CD4-positive, CD25-positive, alpha-beta regulatory T cell (primary cell): ENCODE data around the gene ACCSL. TPM values are rescaled to one million over a fixed set of nuclear protein-coding genes. Genes with fewer than 3 reads are reported as not detected.

Experiments used
- ATAC-seq, 2 donors: fragments of 150-1000 bp; cut with Tn5 transposase; one replicate each; pipeline ENCODE4 v1.10.0; 2021; ENCODE audit warnings: low read depth in 2 of 2, moderate number of reproducible peaks in 2 of 2, moderate library complexity in 1 of 2
- DNase-seq, 3 donors: peaks; one replicate each; pipeline versions ENCODE4 v3.0.0 to v3.0.0-alpha.2; 2012 to 2022; ENCODE audit warnings: mixed read lengths in 1 of 3
- H3K27ac ChIP-seq: one replicate; pipeline ENCODE4 v1.7.0; 2013; ENCODE audit warnings: mild to moderate bottlenecking, low read length; ENCODE audit not compliant: insufficient read depth, poor library complexity, severe bottlenecking
- H3K27me3 ChIP-seq: one replicate; pipeline ENCODE4 v1.7.0; 2013; ENCODE audit warnings: low read length; ENCODE audit not compliant: control insufficient read depth, insufficient read depth
- H3K36me3 ChIP-seq: one replicate; pipeline ENCODE4 v1.7.0; 2013; ENCODE audit warnings: mild to moderate bottlenecking, low read length, moderate library complexity; ENCODE audit not compliant: control insufficient read depth, insufficient read depth
- H3K4me1 ChIP-seq: 2 replicates; pipeline ENCODE4 v1.7.0; 2013; ENCODE audit warnings: mild to moderate bottlenecking, low read length; ENCODE audit not compliant: insufficient read depth, control insufficient read depth, poor library complexity, severe bottlenecking
- H3K4me3 ChIP-seq: one replicate; pipeline ENCODE4 v1.7.0; 2013; ENCODE audit warnings: low read depth, mild to moderate bottlenecking, low read length, moderate library complexity
- H3K9me3 ChIP-seq, 2 experiments: 1 replicate in 1 of 2; 2 replicates in 1 of 2; pipeline ENCODE4 v1.7.0; 2013; ENCODE audit warnings: low read length in 2 of 2, mild to moderate bottlenecking in 1 of 2, moderate library complexity in 1 of 2; ENCODE audit not compliant: control insufficient read depth in 2 of 2
- H3K27ac Mint-ChIP-seq, 3 donors: one replicate each; pipeline ENCODE4 v1.8.0; 2020 to 2022; ENCODE audit warnings: mild to moderate bottlenecking in 3 of 3, mixed read lengths in 3 of 3, moderate library complexity in 2 of 3
- H3K27me3 Mint-ChIP-seq: one replicate; pipeline ENCODE4 v1.8.0; 2022; ENCODE audit warnings: mild to moderate bottlenecking, mixed read lengths
- H3K36me3 Mint-ChIP-seq: one replicate; pipeline ENCODE4 v1.8.0; 2020; ENCODE audit warnings: mixed read lengths
- H3K4me1 Mint-ChIP-seq, 4 donors: one replicate each; pipeline ENCODE4 v1.8.0; 2020 to 2022; ENCODE audit warnings: mixed read lengths in 4 of 4, mild to moderate bottlenecking in 1 of 4
- H3K4me3 Mint-ChIP-seq, 4 donors: one replicate each; pipeline ENCODE4 v1.8.0; 2020 to 2022; ENCODE audit warnings: mild to moderate bottlenecking in 4 of 4, mixed read lengths in 4 of 4, moderate library complexity in 3 of 4
- H3K9me3 Mint-ChIP-seq, 7 donors: one replicate each; pipeline ENCODE4 v1.8.0; 2020 to 2022; ENCODE audit warnings: mixed read lengths in 7 of 7, mild to moderate bottlenecking in 3 of 7, moderate library complexity in 2 of 7
- polyA plus RNA-seq, 4 donors: library from polyadenylated mRNA; unstranded; fragments of 300-500 nt; fragmentation: Illumina TruSeq; gene quantifications; one replicate each; pipeline ENCODE4 v1.2.3, GENCODE V29; 2021
- total RNA-seq: library from RNA; stranded (reverse); gene quantifications from one replicate; pipeline ENCODE4 v1.2.3, GENCODE V29; 2022

ACCSL gene
- total and polyA plus RNA-seq, 5 donors from 2014 or later, result not detected

DNA sequence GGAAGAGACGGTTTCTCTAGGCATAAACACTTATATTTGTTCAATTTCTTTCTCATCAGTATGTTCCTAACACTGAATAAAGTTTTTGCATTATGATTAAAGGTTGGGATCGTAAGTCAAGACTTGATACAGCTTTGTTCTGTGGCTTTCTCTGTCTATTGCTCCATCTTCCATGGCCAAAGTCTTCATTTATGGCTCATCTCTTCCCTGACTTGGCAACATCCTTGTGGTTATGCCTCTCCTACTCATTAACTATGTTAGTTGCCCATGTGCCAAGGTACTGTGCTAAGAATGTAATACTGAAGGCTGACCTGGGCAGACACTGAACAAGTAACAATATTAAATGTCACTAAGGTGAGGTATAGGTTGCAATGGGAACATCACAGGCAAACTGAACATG is 1.6 kb upstream of the ACCSL start:
- H3K4me3 ChIP-seq, result no peak overlapping the region
- DNase-seq (no peak), ATAC-seq (no peak)
- H3K27me3 Mint-ChIP-seq, result peaks cover 27% of the 10 kb centered on the region
- H3K36me3 ChIP-seq, result no peaks in the 10 kb centered on the region
- H3K9me3 ChIP-seq, result peaks cover 0 to 3% of the 10 kb centered on the region in 2 experiments
- H3K4me1 Mint-ChIP-seq, result no peaks in the 10 kb centered on the region
- H3K27ac ChIP-seq, result no peak overlapping the region
- no peak overlapping the region for H3K4me3 Mint-ChIP-seq
- H3K4me1 ChIP-seq, result no peaks in the 10 kb centered on the region
- no peaks in the 10 kb centered on the region for H3K36me3 Mint-ChIP-seq
- H3K27me3 ChIP-seq, result peaks cover 2% of the 10 kb centered on the region
- H3K27ac Mint-ChIP-seq, result no peak overlapping the region
- peaks cover 0 to 5% (median 1%) of the 10 kb centered on the region in 7 donors for H3K9me3 Mint-ChIP-seq

GRCh38 chr11:44047298-44047697 is 483 bp upstream of the ACCSL start:
- Histone ChIP-seq H3K9me3 (no peaks in the 10 kb centered on the region), H3K27ac (no peak overlapping the region), H3K4me1 (no peaks in the 10 kb centered on the region), H3K36me3 (no peaks in the 10 kb centered on the region), H3K27me3 (peaks cover 2% of the 10 kb centered on the region), H3K4me3 (no peak overlapping the region)
- Mint-ChIP-seq H3K27ac (no peak overlapping the region), H3K27me3 (peaks cover 30% of the 10 kb centered on the region), H3K4me3 (no peak overlapping the region), H3K9me3 (peaks cover 0 to 1% (median 0%) of the 10 kb centered on the region in 7 donors), H3K36me3 (no peaks in the 10 kb centered on the region), H3K4me1 (no peaks in the 10 kb centered on the region)
- DNase-seq (no peak), ATAC-seq (no peak)

- Mint-ChIP-seq H3K36me3 (no peaks in the 10 kb centered on the region), H3K9me3 (peaks cover 0 to 1% (median 0%) of the 10 kb centered on the region in 7 donors), H3K27me3 (peaks cover 16% of the 10 kb centered on the region), H3K27ac (no peak overlapping the region), H3K4me3 (no peak overlapping the region), H3K4me1 (no peaks in the 10 kb centered on the region)
- no peak overlapping the region for H3K27ac ChIP-seq
- no peaks in the 10 kb centered on the region for H3K4me1 ChIP-seq
- ATAC-seq (no peak), DNase-seq (no peak)
- no peaks in the 10 kb centered on the region for H3K9me3 ChIP-seq
- H3K36me3 ChIP-seq, result no peaks in the 10 kb centered on the region
- H3K27me3 ChIP-seq, result peaks cover 2% of the 10 kb centered on the region
- H3K4me3 ChIP-seq, result no peak overlapping the region
Measured at GRCh38 chr11:44049832-44050231, 2.1 kb downstream of the ACCSL start.

DNA sequence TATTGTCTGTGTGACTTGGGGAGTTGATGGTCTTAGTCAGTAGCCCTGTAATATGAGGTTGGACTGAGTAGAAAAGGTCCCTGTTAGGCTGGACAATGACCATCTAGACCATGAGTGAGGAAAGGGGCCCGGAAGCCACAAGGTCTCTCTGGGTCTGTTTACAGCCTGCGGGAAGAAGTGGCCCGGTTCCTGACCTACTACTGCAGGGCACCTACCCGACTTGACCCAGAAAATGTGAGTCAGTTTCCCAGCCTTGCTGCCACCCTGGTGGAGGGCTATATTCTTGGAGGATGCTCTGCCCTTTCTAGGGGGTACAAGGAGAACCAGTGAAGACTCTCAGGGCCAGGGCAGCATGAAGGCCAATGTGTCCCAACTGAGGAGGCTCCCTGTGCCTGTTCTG is 3.4 kb downstream of the ACCSL start:
- H3K27me3 ChIP-seq, result peaks cover 2% of the 10 kb centered on the region
- H3K27ac Mint-ChIP-seq, result no peak overlapping the region
- no peaks in the 10 kb centered on the region for H3K36me3 Mint-ChIP-seq
- no peaks in the 10 kb centered on the region for H3K36me3 ChIP-seq
- peaks cover 0 to 1% (median 0%) of the 10 kb centered on the region in 7 donors for H3K9me3 Mint-ChIP-seq
- H3K4me1 Mint-ChIP-seq, result no peaks in the 10 kb centered on the region
- no peak for ATAC-seq
- no peak overlapping the region for H3K4me3 ChIP-seq
- H3K4me3 Mint-ChIP-seq, result no peak overlapping the region
- DNase-seq, result no peak
- no peaks in the 10 kb centered on the region for H3K9me3 ChIP-seq
- peaks cover 10% of the 10 kb centered on the region for H3K27me3 Mint-ChIP-seq
- H3K27ac ChIP-seq, result no peak overlapping the region
- H3K4me1 ChIP-seq, result no peaks in the 10 kb centered on the region

DNA sequence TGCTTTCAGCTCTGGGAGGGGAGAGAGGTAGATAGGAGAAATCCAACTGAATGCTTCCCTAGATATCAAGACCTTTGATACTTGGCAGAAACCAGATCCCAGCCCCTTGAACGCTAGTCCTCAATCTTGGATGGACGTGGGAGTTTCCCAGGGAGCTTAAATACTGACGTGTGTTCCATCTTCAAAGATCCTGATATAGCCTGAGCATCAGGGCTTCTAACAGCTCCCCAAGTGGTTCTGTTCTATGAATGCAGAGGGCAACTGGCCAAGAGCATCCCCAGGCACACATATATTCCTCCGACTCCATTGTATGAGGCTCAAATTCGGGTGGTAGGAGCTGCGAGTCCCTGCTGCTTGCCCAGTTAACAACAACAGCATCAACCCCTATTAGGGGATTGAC is 9.6 kb downstream of the ACCSL start:
- H3K27me3 ChIP-seq, result no peaks in the 10 kb centered on the region
- Mint-ChIP-seq H3K27ac (no peak overlapping the region), H3K9me3 (peaks cover 0 to 3% (median 0%) of the 10 kb centered on the region in 7 donors), H3K4me1 (no peaks in the 10 kb centered on the region), H3K27me3 (peaks cover 6% of the 10 kb centered on the region), H3K36me3 (no peaks in the 10 kb centered on the region), H3K4me3 (no peak overlapping the region)
- H3K36me3 ChIP-seq, result no peaks in the 10 kb centered on the region
- H3K9me3 ChIP-seq, result no peaks in the 10 kb centered on the region
- no peak overlapping the region for H3K4me3 ChIP-seq
- ATAC-seq, result no peak
- H3K27ac ChIP-seq, result no peak overlapping the region
- H3K4me1 ChIP-seq, result no peaks in the 10 kb centered on the region
- DNase-seq, result no peak

DNA sequence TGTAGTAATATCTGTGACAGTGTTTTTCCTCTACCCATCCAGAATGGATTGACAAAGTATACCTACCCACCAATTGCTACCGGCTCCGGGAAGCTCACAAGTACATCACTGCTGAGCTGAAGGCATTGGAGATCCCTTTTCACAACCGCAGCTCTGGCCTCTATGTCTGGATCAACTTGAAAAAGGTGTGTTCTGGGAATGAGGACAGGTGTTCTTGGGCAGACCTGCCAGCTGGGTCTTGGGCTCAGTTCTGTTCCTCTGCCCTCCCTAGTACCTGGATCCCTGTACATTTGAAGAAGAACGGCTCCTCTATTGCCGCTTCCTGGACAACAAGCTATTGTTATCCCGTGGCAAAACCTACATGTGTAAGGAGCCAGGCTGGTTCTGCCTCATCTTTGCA is 10.5 kb downstream of the ACCSL start:
- no peaks in the 10 kb centered on the region for H3K36me3 ChIP-seq
- Mint-ChIP-seq H3K27ac (no peak overlapping the region), H3K4me3 (no peak overlapping the region), H3K36me3 (no peaks in the 10 kb centered on the region), H3K9me3 (peaks cover 0 to 3% (median 0%) of the 10 kb centered on the region in 7 donors), H3K4me1 (no peaks in the 10 kb centered on the region), H3K27me3 (peaks cover 4% of the 10 kb centered on the region)
- no peak overlapping the region for H3K27ac ChIP-seq
- H3K27me3 ChIP-seq, result no peaks in the 10 kb centered on the region
- no peak for DNase-seq
- H3K4me1 ChIP-seq, result no peaks in the 10 kb centered on the region
- no peaks in the 10 kb centered on the region for H3K9me3 ChIP-seq
- no peak overlapping the region for H3K4me3 ChIP-seq
- no peak for ATAC-seq

DNA sequence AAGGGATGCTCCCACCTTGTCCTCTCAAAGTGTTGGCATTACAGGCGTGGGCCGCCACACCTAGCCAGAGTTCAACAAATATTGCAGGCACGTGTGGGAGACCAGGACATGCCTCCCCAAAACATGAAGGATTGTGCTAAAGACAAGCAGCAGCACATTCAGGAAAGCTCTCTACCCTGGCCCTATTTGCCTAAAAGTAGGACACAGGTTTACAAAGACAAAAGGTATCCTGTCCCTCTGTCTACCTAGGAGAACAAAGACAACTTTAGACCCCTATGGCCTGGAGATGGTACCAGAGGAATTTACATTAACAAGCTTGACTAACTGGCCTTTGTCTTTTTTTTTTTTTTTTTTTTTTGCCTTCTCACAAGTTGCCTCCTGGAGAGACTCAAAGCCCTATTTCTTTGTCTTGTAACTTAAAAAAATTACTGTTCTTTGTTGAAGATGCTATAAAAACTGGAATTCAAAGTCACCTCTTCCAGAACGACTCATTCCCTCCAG is 17.4 kb downstream of the ACCSL start:
- Mint-ChIP-seq H3K4me3 (peak overlapping the region; percentile 91 to 97 (median 94)), H3K9me3 (no peaks in the 10 kb centered on the region), H3K27me3 (no peaks in the 10 kb centered on the region), H3K36me3 (no peaks in the 10 kb centered on the region), H3K4me1 (peaks cover 11 to 44% (median 23%) of the 10 kb centered on the region in 4 donors), H3K27ac (peak overlapping the region; percentile 91 to 97 (median 96))
- peak overlapping the region; percentile 80 for H3K4me3 ChIP-seq
- no peaks in the 10 kb centered on the region for H3K27me3 ChIP-seq
- H3K27ac ChIP-seq, result peak overlapping the region; percentile 73
- peaks cover 17% of the 10 kb centered on the region for H3K4me1 ChIP-seq
- DNase-seq (peak in 1 of 3 donors; percentile 9), ATAC-seq (no peak)
- H3K36me3 ChIP-seq, result no peaks in the 10 kb centered on the region
- H3K9me3 ChIP-seq, result no peaks in the 10 kb centered on the region
